ENCODE data around the gene PDK3. TPM values are rescaled to one million over a fixed set of nuclear protein-coding genes. Genes with fewer than 3 reads are reported as not detected.

PDK3 gene
- total RNA-seq, 1 experiment from 2014 or later: 22.6 TPM

DNA sequence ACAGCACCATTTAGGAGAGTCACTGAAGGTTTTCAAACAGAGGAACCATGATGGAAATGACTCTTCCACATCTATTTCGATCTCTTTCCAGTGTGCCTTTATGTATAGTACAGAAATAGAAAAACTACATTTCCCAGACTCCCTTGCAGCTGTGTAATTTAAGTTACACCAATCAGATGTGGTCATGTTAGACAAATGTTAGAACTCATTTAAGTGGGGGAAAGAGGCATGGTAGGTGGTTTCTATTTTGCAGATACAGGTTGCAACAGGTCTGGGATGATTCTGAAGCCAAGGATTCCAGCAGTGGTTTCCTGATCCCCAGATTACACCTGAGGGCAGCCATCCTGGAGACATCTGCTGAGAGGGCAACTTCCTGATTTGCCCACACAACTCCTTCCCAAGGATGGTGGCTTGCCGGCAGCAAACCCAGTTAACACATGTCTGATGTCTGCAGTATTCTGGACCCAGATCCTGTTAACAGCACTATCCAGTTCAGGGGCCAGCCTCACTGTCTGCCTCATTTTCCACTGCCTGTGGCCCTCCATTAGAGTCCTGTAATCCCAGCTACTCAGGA lies 38.7 kb upstream of the PDK3 start:
- Histone ChIP-seq H3K4me1 (ENCODE audit: insufficient read depth, low read length) (no peaks in the 10 kb centered on the region), H3K4me3 (ENCODE audit: low read length) (no peak overlapping the region), H3K4me2 (ENCODE audit: low read length) (no peak overlapping the region), H3K9me3 (ENCODE audit: low read length) (no peaks in the 10 kb centered on the region), H3K27me3 (ENCODE audit: low read length) (no peaks in the 10 kb centered on the region; the same call in 1 of the 2 replicates), H3K79me2 (ENCODE audit: low read length) (no peaks in the 10 kb centered on the region), H3K27ac (ENCODE audit: low read length) (no peak overlapping the region), H2AFZ (ENCODE audit: low read length) (peak overlapping the region; percentile 38; the same call in 1 of the 2 replicates), H3F3A (ENCODE audit: low read length, unreplicated experiment) (no peaks in the 10 kb centered on the region), H4K20me1 (ENCODE audit: low read length) (no peaks in the 10 kb centered on the region), H3K9me2 (replicated peaks; ENCODE audit: low read length) (no peaks in the 10 kb centered on the region), H3K36me3 (ENCODE audit: low read depth, low read length) (no peaks in the 10 kb centered on the region), H3K9ac (ENCODE audit: low read length) (no peak overlapping the region)
- no TSS peak for BruUV-seq (replicated peaks)
- peak; percentile 39 for DNase-seq
- ChIA-PET POLR2A (ENCODE audit: unreplicated experiment) (no interaction called here), CTCF (no interaction called here)
- intact Hi-C loops (cut with micrococcal nuclease): no loop called here
- TF ChIP-seq EZH2phosphoT487 (IDR thresholded peaks at IDR 0.05; ENCODE audit: borderline replicate concordance, low read length): no peak
- no peak for TF ChIP-seq EZH2 (IDR thresholded peaks at IDR 0.05; ENCODE audit: low read length, unreplicated experiment)
- TF ChIP-seq CTCF (conservative IDR thresholded peaks at IDR 0.05; ENCODE audit: low read depth, low read length): no peak
- ATAC-seq: no peak

DNA sequence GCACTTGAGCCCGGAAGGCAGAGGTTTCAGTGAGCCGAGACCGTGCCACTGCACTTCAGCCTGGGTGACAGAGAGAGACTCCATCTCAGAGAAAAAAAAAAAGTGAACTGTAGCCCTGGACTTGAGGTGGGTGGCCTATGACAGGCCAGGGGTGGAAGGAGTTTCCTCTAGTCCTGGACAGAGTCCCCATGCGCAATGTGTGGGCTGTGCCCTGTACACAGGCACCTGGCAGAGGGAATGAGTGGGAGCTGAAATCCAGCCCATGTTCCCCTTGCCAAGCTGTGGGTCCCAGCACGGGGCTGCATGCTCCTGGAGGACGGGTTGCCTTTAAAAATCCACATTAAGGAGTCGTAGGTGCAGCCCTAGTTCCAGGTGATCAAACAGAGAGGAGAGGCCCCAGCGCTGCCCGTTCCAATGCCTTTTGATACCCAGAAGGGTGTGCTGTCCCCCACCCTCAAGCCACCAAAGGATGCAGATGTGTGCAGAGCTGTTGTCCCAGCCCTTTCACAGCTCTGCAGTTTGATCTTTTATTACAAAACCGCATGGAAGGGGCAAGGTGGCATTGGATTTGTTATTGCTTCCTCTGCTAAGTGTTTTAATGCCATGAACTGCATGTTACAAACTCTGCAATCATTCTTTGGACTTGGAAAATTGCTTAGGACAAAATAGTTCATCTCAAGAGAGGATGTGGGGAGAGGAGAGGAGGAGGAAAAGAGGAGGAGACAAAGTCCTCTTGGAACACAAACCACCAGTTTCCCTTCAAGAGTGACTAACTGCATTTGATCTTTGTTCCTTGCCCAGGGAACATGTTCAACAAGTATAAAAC lies 38.0 kb upstream of the PDK3 start:
- H2AFZ ChIP-seq (ENCODE audit: low read length): peak overlapping the region; percentile 38; the same call in 1 of the 2 replicates

More for the DNA sequence above, 38.0 kb upstream of the PDK3 start:
- BruUV-seq (replicated peaks): no TSS peak
- ATAC-seq: no peak
- no peaks in the 10 kb centered on the region for H3K79me2 ChIP-seq (ENCODE audit: low read length)
- H3K36me3 ChIP-seq (ENCODE audit: low read depth, low read length): no peaks in the 10 kb centered on the region
- TF ChIP-seq CTCF (conservative IDR thresholded peaks at IDR 0.05; ENCODE audit: low read depth, low read length) (no peak), EZH2 (IDR thresholded peaks at IDR 0.05; ENCODE audit: low read length, unreplicated experiment) (no peak), EZH2phosphoT487 (IDR thresholded peaks at IDR 0.05; ENCODE audit: borderline replicate concordance, low read length) (no peak)
- H3K4me2 ChIP-seq (ENCODE audit: low read length): no peak overlapping the region
- H3K9me2 ChIP-seq (replicated peaks; ENCODE audit: low read length): no peaks in the 10 kb centered on the region
- H3K4me1 ChIP-seq (ENCODE audit: insufficient read depth, low read length): no peaks in the 10 kb centered on the region
- no peak overlapping the region for H3K4me3 ChIP-seq (ENCODE audit: low read length)
- H3K27ac ChIP-seq (ENCODE audit: low read length): no peak overlapping the region
- no peak overlapping the region for H3K9ac ChIP-seq (ENCODE audit: low read length)
- ChIA-PET CTCF (no interaction called here), POLR2A (ENCODE audit: unreplicated experiment) (no interaction called here)
- H4K20me1 ChIP-seq (ENCODE audit: low read length): no peaks in the 10 kb centered on the region
- intact Hi-C loops (cut with micrococcal nuclease): no loop called here
- no peaks in the 10 kb centered on the region for H3K9me3 ChIP-seq (ENCODE audit: low read length)
- no peaks in the 10 kb centered on the region for H3F3A ChIP-seq (ENCODE audit: low read length, unreplicated experiment)
- H3K27me3 ChIP-seq (ENCODE audit: low read length): no peaks in the 10 kb centered on the region; the same call in 1 of the 2 replicates
- DNase-seq: no peak
